Panc1 (cell line): ENCODE measurements around the gene LAMA5. TPM values are rescaled to one million over a fixed set of nuclear protein-coding genes. Genes with fewer than 3 reads are reported as not detected.

Experiments used
- ATAC-seq: fragments of 200-7000 bp; cut with Tn5 transposase; 2 replicates; pipeline ENCODE4 v1.9.1; 2020; ENCODE audit warnings: mild to moderate bottlenecking, moderate library complexity
- BruUV-seq: library from RNA; stranded (reverse); fragments of 400-500 nt; replicated peaks from 2 replicates; lab custom pipeline; 2021; lab: Mats Ljungman, UMichigan
- CTCF ChIA-PET: fragments of 300-600 bp; sonication (Branson Sonifier 250); formaldehyde crosslinking; loops from one replicate; lab custom pipeline; 2022; ENCODE audit warnings: antibody characterized with exemption; lab: Charles Lee
- POLR2A ChIA-PET: fragments of 300-600 bp; sonication (Branson Sonifier 250); formaldehyde crosslinking; loops from one replicate; lab custom pipeline; 2022; ENCODE audit warnings: antibody characterized with exemption; lab: Charles Lee
- DNase-seq: peaks from one replicate; pipeline ENCODE4 v3.0.0-alpha.2; 2010; ENCODE audit warnings: low read depth, low spot score
- H3K27ac ChIP-seq: 2 replicates; pipeline ENCODE4 v1.5.1; 2011; ENCODE audit warnings: mild to moderate bottlenecking, low read length, inconsistent platforms
- H3K27me3 ChIP-seq: fragments of 200-500 bp; sonication (Bioruptor generic); 2 replicates; pipeline ENCODE4 v1.6.0; 2014; ENCODE audit warnings: low read length, inconsistent platforms; ENCODE audit not compliant: control insufficient read depth, insufficient read depth
- H3K36me3 ChIP-seq: fragments of 200-500 bp; sonication (Bioruptor generic); 2 replicates; pipeline ENCODE4 v1.5.1; 2014; ENCODE audit warnings: inconsistent platforms, mild to moderate bottlenecking, low read length, moderate library complexity; ENCODE audit not compliant: control insufficient read depth, insufficient read depth
- H3K4me1 ChIP-seq: 2 replicates; pipeline ENCODE4 v1.5.1; 2011; ENCODE audit warnings: inconsistent platforms, mild to moderate bottlenecking, low read length, moderate library complexity; ENCODE audit not compliant: control insufficient read depth, insufficient read depth
- H3K4me3 ChIP-seq, 2 experiments: 2 replicates each; pipeline ENCODE4 v1.5.1; 2011 to 2012; ENCODE audit warnings: low read depth in 2 of 2, low read length in 2 of 2, mild to moderate bottlenecking in 2 of 2, inconsistent platforms in 1 of 2, moderate library complexity in 1 of 2
- H3K9me3 ChIP-seq: fragments of 200-500 bp; sonication (Bioruptor generic); 2 replicates; pipeline ENCODE4 v1.5.1; 2014; ENCODE audit warnings: low read depth, mild to moderate bottlenecking, inconsistent platforms, low read length, moderate library complexity; ENCODE audit not compliant: control insufficient read depth, insufficient read depth
- POLR2AphosphoS5 ChIP-seq: IDR thresholded peaks from 2 replicates; pipeline ENCODE4 v1.6.1; 2012; ENCODE audit warnings: mild to moderate bottlenecking, low read depth, low read length, moderate library complexity
- SIN3A ChIP-seq: IDR thresholded peaks from 2 replicates; pipeline ENCODE4 v1.6.1; 2012; ENCODE audit warnings: low read depth, mild to moderate bottlenecking, low read length, moderate library complexity, borderline replicate concordance; ENCODE audit not compliant: insufficient read depth
- TCF7L2 ChIP-seq: IDR thresholded peaks from 2 replicates; pipeline ENCODE4 v1.6.1; 2011; ENCODE audit warnings: mild to moderate bottlenecking, low read depth, low read length, inconsistent platforms
- in situ Hi-C: cut with HindIII; loops from 2 replicates; pipeline ENCODE4 v1.10.0; 2016; ENCODE audit warnings: low sequenced_read_pairs, low pct_unique_long_range_greater_than_20kb
- intact Hi-C: fragments of 100-400 bp; cut with micrococcal nuclease; formaldehyde crosslinking; loops from one replicate; pipeline ENCODE4 v1.10.0; 2022; ENCODE audit not compliant: unreplicated experiment
- total RNA-seq: library from RNA; stranded (reverse); gene quantifications from one replicate; pipeline ENCODE4 v1.2.1, GENCODE V29; 2021; ENCODE audit not compliant: unreplicated experiment
- TF ChIP-seq, protein P1 (sequence below): fragments of 450-650 bp; IDR thresholded peaks from 2 replicates; pipeline ENCODE4 v1.5.1; 2017; ENCODE audit warnings: mild to moderate bottlenecking
- TF ChIP-seq, protein P2 (sequence below), 2 experiments: IDR thresholded peaks; 2 replicates each; pipeline ENCODE4 v1.6.1; 2011 to 2012; ENCODE audit warnings: low read depth in 2 of 2, control low read depth in 1 of 2, low read length in 1 of 2, mild to moderate bottlenecking in 1 of 2, moderate library complexity in 1 of 2; ENCODE audit not compliant: insufficient read depth in 1 of 2

Gene LAMA5
- total RNA-seq, 1 experiment from 2014 or later, result 497 TPM

DNA sequence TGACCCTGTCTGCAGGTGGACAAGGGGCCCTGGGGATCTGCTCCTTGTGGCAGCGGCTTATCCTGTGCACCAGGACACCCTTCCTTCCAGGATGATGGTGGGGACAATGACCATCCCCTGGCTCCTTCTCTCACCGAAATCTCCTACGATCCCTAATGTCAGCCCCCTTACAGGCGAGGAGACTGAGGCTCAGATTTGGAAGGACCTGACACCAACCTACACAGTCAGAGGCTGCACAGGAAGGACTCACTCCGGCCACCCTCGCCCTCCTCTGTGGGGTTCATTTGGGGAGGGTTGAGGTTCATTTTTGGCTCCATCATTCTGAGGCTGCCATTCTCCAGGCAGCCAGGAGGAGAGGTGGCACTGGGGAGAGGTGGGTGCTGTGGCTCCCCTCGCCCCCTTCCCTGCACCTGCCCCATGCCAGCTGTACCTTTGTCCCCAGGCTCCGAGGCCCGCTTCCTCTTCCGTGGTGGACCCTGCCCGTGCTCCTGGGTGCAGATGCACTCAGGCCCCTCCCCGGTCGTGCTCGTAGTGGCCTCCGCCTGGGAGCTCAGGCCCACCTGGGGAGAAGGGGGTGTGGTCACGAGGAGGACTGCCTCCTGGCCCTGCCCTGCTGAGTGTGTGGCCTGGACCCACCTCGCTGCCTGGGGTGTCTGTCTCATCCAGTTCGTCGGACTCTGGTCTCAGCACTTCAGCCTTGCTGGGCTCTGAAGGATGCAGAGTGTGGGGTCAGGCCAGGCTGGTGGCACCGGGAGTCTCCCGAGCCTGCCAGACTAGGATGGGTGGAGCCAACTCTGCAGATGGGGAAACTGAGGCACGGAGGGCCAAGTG, 45.3 kb upstream of the LAMA5 start:
- POLR2A ChIA-PET, result no interaction called here
- ATAC-seq, result no peak
- Histone ChIP-seq H3K4me3 (no peak overlapping the region), H3K36me3 (no peaks in the 10 kb centered on the region), H3K27me3 (no peaks in the 10 kb centered on the region), H3K4me1 (peaks cover 19% of the 10 kb centered on the region), H3K27ac (no peak overlapping the region), H3K9me3 (no peaks in the 10 kb centered on the region)
- no peak for DNase-seq
- no TSS peak for BruUV-seq
- intact Hi-C loops, result no loop called here
- in situ Hi-C loops, result no loop called here
- TF ChIP-seq, protein P1, sequence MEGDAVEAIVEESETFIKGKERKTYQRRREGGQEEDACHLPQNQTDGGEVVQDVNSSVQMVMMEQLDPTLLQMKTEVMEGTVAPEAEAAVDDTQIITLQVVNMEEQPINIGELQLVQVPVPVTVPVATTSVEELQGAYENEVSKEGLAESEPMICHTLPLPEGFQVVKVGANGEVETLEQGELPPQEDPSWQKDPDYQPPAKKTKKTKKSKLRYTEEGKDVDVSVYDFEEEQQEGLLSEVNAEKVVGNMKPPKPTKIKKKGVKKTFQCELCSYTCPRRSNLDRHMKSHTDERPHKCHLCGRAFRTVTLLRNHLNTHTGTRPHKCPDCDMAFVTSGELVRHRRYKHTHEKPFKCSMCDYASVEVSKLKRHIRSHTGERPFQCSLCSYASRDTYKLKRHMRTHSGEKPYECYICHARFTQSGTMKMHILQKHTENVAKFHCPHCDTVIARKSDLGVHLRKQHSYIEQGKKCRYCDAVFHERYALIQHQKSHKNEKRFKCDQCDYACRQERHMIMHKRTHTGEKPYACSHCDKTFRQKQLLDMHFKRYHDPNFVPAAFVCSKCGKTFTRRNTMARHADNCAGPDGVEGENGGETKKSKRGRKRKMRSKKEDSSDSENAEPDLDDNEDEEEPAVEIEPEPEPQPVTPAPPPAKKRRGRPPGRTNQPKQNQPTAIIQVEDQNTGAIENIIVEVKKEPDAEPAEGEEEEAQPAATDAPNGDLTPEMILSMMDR, result no peak
- TF ChIP-seq TCF7L2 (no peak), POLR2AphosphoS5 (no peak), SIN3A (no peak)
- TF ChIP-seq, protein P2, sequence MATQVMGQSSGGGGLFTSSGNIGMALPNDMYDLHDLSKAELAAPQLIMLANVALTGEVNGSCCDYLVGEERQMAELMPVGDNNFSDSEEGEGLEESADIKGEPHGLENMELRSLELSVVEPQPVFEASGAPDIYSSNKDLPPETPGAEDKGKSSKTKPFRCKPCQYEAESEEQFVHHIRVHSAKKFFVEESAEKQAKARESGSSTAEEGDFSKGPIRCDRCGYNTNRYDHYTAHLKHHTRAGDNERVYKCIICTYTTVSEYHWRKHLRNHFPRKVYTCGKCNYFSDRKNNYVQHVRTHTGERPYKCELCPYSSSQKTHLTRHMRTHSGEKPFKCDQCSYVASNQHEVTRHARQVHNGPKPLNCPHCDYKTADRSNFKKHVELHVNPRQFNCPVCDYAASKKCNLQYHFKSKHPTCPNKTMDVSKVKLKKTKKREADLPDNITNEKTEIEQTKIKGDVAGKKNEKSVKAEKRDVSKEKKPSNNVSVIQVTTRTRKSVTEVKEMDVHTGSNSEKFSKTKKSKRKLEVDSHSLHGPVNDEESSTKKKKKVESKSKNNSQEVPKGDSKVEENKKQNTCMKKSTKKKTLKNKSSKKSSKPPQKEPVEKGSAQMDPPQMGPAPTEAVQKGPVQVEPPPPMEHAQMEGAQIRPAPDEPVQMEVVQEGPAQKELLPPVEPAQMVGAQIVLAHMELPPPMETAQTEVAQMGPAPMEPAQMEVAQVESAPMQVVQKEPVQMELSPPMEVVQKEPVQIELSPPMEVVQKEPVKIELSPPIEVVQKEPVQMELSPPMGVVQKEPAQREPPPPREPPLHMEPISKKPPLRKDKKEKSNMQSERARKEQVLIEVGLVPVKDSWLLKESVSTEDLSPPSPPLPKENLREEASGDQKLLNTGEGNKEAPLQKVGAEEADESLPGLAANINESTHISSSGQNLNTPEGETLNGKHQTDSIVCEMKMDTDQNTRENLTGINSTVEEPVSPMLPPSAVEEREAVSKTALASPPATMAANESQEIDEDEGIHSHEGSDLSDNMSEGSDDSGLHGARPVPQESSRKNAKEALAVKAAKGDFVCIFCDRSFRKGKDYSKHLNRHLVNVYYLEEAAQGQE (IDR thresholded peaks at IDR 0.05; ENCODE audit: insufficient read depth in 1 of 2, low read depth in 2 of 2, low read length in 1 of 2), result no peak
- CTCF ChIA-PET, result interaction anchor here (0.6 kb wide), 1 partner anchor 65 kb away, joined by 3 read pairs; no protein-coding TSS in a partner anchor

DNA sequence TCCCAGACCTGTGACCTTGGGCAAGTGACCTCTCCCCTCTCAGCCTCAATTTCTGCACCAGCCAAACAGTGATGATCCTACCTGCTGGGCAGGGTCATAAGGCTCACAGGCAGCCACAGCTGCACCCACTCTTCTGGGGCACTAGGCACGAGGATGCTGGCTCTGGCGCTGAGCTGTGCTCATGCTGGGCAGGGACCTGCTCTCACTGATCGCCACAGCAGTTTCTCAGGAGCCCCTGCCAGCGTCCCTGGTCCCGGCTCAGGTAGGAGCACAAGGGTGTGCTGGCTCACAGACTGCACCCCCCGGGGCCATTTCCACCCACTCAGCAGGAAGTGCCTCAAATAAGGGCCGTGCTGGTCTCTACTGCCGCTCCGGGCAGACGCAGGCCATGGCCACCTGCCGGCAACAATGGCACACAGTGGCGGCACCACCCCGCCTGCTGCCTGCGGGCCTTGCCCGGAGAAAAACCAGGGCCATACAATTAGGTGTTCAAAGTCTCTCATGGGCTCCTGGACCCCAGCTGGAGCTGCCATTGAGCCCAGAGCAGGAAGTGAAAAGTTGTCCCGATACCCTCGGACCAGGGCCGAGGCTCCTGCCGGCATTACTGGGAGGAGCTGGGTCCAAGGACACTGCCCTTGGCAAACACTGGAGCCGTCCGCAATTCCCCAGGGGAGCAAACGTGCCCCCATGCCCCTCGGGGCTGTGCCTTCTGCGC, 44.5 kb upstream of the LAMA5 start:
- no peaks in the 10 kb centered on the region for H3K36me3 ChIP-seq
- H3K9me3 ChIP-seq, result no peaks in the 10 kb centered on the region
- intact Hi-C loops (no loop called here), in situ Hi-C loops (no loop called here)
- peaks cover 19% of the 10 kb centered on the region for H3K4me1 ChIP-seq
- DNase-seq (no peak), ATAC-seq (no peak)
- H3K27ac ChIP-seq, result no peak overlapping the region
- ChIA-PET CTCF (no interaction called here), POLR2A (no interaction called here)
- TF ChIP-seq, protein P2 (IDR thresholded peaks at IDR 0.05; ENCODE audit: insufficient read depth in 1 of 2, low read depth in 2 of 2, low read length in 1 of 2), result no peak
- TF ChIP-seq, protein P1, result no peak
- TF ChIP-seq SIN3A (no peak), POLR2AphosphoS5 (no peak)
- H3K27me3 ChIP-seq, result no peaks in the 10 kb centered on the region
- H3K4me3 ChIP-seq, result no peak overlapping the region
- BruUV-seq, result no TSS peak
